Esophagus muscularis mucosa (tissue), 3 donors: Measurements from ENCODE around the gene DMRTC2.

Experiments used
- POLR2A ChIP-seq: fragments of 450-650 bp; IDR thresholded peaks from one replicate; pipeline ENCODE4 v1.6.1; 2017; ENCODE audit warnings: antibody characterized with exemption, moderate library complexity, mild to moderate bottlenecking, low read depth
- POLR2AphosphoS5 ChIP-seq, 2 donors: sonication (generic); formaldehyde crosslinking; IDR thresholded peaks; one replicate each; pipeline ENCODE4 v1.6.1; 2017; ENCODE audit warnings: antibody characterized with exemption in 2 of 2
- TF ChIP-seq, protein P1 (sequence below), 3 experiments: fragments of 200-600 bp in 2 of 3; fragments of 450-650 bp in 1 of 3; sonication (generic) in 2 of 3; IDR thresholded peaks; one replicate each; pipeline ENCODE4 v1.5.1; 2017 to 2019; ENCODE audit warnings: antibody characterized with exemption in 3 of 3, mild to moderate bottlenecking in 2 of 3, moderate library complexity in 1 of 3

DNA sequence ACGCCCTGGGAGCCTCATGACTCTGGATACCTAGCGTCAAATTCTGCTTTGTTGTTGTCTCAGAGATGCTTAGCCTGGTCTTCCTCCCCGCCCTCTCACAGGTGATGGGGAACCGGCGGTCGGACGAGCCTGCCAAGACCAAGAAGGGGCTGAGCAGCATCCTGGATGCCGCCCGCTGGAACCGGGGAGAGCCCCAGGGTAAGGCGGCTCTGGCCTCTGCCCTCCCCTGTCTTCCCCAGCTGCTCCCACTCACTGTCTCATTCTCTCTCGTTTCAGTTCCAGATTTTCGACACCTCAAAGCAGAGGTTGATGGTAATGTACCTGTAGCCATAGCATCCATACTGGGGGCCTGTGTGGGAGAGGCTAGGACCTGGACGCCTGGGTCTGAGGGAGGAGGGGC lies 49.5 kb downstream of the DMRTC2 start:
- TF ChIP-seq, protein P1, sequence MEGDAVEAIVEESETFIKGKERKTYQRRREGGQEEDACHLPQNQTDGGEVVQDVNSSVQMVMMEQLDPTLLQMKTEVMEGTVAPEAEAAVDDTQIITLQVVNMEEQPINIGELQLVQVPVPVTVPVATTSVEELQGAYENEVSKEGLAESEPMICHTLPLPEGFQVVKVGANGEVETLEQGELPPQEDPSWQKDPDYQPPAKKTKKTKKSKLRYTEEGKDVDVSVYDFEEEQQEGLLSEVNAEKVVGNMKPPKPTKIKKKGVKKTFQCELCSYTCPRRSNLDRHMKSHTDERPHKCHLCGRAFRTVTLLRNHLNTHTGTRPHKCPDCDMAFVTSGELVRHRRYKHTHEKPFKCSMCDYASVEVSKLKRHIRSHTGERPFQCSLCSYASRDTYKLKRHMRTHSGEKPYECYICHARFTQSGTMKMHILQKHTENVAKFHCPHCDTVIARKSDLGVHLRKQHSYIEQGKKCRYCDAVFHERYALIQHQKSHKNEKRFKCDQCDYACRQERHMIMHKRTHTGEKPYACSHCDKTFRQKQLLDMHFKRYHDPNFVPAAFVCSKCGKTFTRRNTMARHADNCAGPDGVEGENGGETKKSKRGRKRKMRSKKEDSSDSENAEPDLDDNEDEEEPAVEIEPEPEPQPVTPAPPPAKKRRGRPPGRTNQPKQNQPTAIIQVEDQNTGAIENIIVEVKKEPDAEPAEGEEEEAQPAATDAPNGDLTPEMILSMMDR (IDR thresholded peaks at IDR 0.05) = no peak
- TF ChIP-seq POLR2A (no peak), POLR2AphosphoS5 (IDR thresholded peaks at IDR 0.05) (no peak)
